Adrenal gland (tissue), 12 donors: ENCODE measurements around the gene CSNK1G1. TPM values are rescaled to one million over a fixed set of nuclear protein-coding genes. Genes with fewer than 3 reads are reported as not detected.
A peak's percentile ranks its signal among the peaks of the same experiment; 100 is the strongest.

Source experiments
- DNase-seq, 7 donors: peaks; one replicate each; pipeline ENCODE4 v3.0.0-alpha.2; 2019 to 2020
- H3K27ac ChIP-seq, 5 donors: fragments of 200-600 bp; sonication (generic) in 4 of 5; 1 replicate in 3 of 5; 2 replicates in 2 of 5; pipeline versions ENCODE4 v1.5.1 to v1.8.0; 2016 to 2020; ENCODE audit warnings: mild to moderate bottlenecking in 1 of 5
- H3K27me3 ChIP-seq: fragments of 200-600 bp; 2 replicates; pipeline ENCODE4 v1.8.0; 2021
- H3K36me3 ChIP-seq, 2 donors: fragments of 200-600 bp; replicated peaks in 1 of 2; 1 replicate in 1 of 2; 2 replicates in 1 of 2; pipeline versions ENCODE4 v1.5.1 to v1.8.0; 2018 to 2022
- H3K4me1 ChIP-seq, 2 donors: fragments of 200-600 bp; replicated peaks in 1 of 2; 1 replicate in 1 of 2; 2 replicates in 1 of 2; pipeline versions ENCODE4 v1.5.1 to v1.8.0; 2018 to 2021
- H3K4me3 ChIP-seq, 4 donors: fragments of 200-600 bp; sonication (generic) in 3 of 4; one replicate each; pipeline ENCODE4 v1.5.1; 2016 to 2018
- H3K9me3 ChIP-seq, 3 donors: fragments of 200-600 bp; sonication (generic) in 1 of 3; replicated peaks in 1 of 3; 1 replicate in 2 of 3; 2 replicates in 1 of 3; pipeline versions ENCODE4 v1.5.1 to v1.8.0; 2016 to 2021
- CTCF ChIP-seq, 6 experiments: fragments of 450-650 bp in 4 of 6; fragments of 200-600 bp in 2 of 6; sonication (generic) in 1 of 6; IDR thresholded peaks; 1 replicate in 5 of 6; 2 replicates in 1 of 6; pipeline versions ENCODE4 v1.5.1 to v1.8.0; 2016 to 2021; ENCODE audit warnings: antibody characterized with exemption in 6 of 6, mild to moderate bottlenecking in 2 of 6, moderate library complexity in 1 of 6
- POLR2A ChIP-seq, 2 donors: fragments of 450-650 bp; IDR thresholded peaks; one replicate each; pipeline ENCODE4 v1.6.1; 2017; ENCODE audit warnings: antibody characterized with exemption in 2 of 2, mild to moderate bottlenecking in 2 of 2, moderate library complexity in 1 of 2
- WGBS, 4 donors: extraction: QIAGEN DNeasy Blood & Tissue Kit in 2 of 4; methylation state at CpG; one replicate each; pipeline versions ENCODE4 v1.1.5 to v1.1.7; 2013 to 2017; 5-methylcytosine and 5-hydroxymethylcytosine counted together
- intact Hi-C, 2 donors: fragments of 100-400 bp; cut with DNase I; formaldehyde crosslinking; loops; one replicate each; pipeline versions ENCODE4 v1.14.1 to v1.15.0; 2022 to 2023
- polyA plus RNA-seq, 3 donors: library from polyadenylated mRNA; stranded (reverse); fragments of 200-250 nt in 2 of 3; fragments of 350-450 nt in 1 of 3; fragmentation: Illumina TruSeq in 1 of 3; extraction: RNeasy Lipid Tissue Mini Kit (QIAGEN cat#74804) in 1 of 3; gene quantifications; one replicate each; pipeline ENCODE4 v1.2.3, GENCODE V29; 2013 to 2014
- total RNA-seq, 9 donors: library from RNA; depleted of rRNA in 4 of 9; stranded (reverse); fragments of >200 nt in 4 of 9; fragments of 120-200 nt in 1 of 9; fragmentation: NEBNext Ultra II Directional in 1 of 9; extraction: Animal tissue kit (Norgen Biotek cat#: 25700) in 1 of 9; gene quantifications; one replicate each; pipeline versions ENCODE4 v1.1.0 to v1.2.4, GENCODE V29; 2013 to 2023
- donor health status: healthy with polysubstance abuse.
- donor health status: Bipolar disorder and iron deficiency.
- donor health status: DM: yes; HTN: yes; CAD: no.
- donor health status: DM: no; HTN: no; CAD: no.
- donor health status: DM: no; HTN: no; CAD: no.
- donor health status: DM: yes; HTN: yes; CAD: no.

Gene CSNK1G1
- total and polyA plus RNA-seq, 12 donors = 1.2 to 31.6 (median 13.6) TPM

GRCh38 chr15:64235552-64235951 lies 120.4 kb downstream of the CSNK1G1 start:
- Histone ChIP-seq H3K27ac (no peak overlapping the region), H3K4me1 (peaks cover 7 to 19% of the 10 kb centered on the region in 2 donors), H3K27me3 (no peaks in the 10 kb centered on the region), H3K9me3 (no peaks in the 10 kb centered on the region), H3K4me3 (no peak overlapping the region), H3K36me3 (no peaks in the 10 kb centered on the region)
- TF ChIP-seq POLR2A (IDR thresholded peaks at IDR 0.05) (no peak), CTCF (IDR thresholded peaks at IDR 0.05) (no peak)
- intact Hi-C loops = no loop called here
- no peak for DNase-seq
- 92 to 97% (median 94%) methylated on average over 4 of the region's 4 CpGs for WGBS, 4 donors

- no peak overlapping the region for H3K4me3 ChIP-seq
- H3K36me3 ChIP-seq = no peaks in the 10 kb centered on the region
- H3K27me3 ChIP-seq = no peaks in the 10 kb centered on the region
- WGBS, 4 donors = 92 to 95% (median 95%) methylated on average over 4 of the region's 4 CpGs
- H3K27ac ChIP-seq = no peak overlapping the region
- intact Hi-C loops = no loop called here
- no peak for DNase-seq
- H3K9me3 ChIP-seq = no peaks in the 10 kb centered on the region
- TF ChIP-seq POLR2A (IDR thresholded peaks at IDR 0.05) = no peak
- no peak for TF ChIP-seq CTCF (IDR thresholded peaks at IDR 0.05)
- H3K4me1 ChIP-seq = peaks cover 7 to 19% of the 10 kb centered on the region in 2 donors
Observed at GRCh38 chr15:64233299-64233698, 122.7 kb downstream of the CSNK1G1 start.

GRCh38 chr15:64232400-64232799 lies 123.6 kb downstream of the CSNK1G1 start:
- H3K4me3 ChIP-seq = no peak overlapping the region
- no peaks in the 10 kb centered on the region for H3K36me3 ChIP-seq
- no peaks in the 10 kb centered on the region for H3K9me3 ChIP-seq
- WGBS, 4 donors = 35 to 44% (median 39%) methylated on average over 1 of the region's 1 CpG
- no peaks in the 10 kb centered on the region for H3K27me3 ChIP-seq
- intact Hi-C loops = no loop called here
- peak overlapping the region in 2 of 5 donors; percentile 5 to 46 for H3K27ac ChIP-seq
- H3K4me1 ChIP-seq = peaks cover 7 to 14% of the 10 kb centered on the region in 2 donors
- DNase-seq = no peak
- TF ChIP-seq POLR2A (IDR thresholded peaks at IDR 0.05) (no peak), CTCF (IDR thresholded peaks at IDR 0.05) (no peak)

- Histone ChIP-seq H3K4me3 (no peak overlapping the region), H3K27ac (no peak overlapping the region), H3K36me3 (no peaks in the 10 kb centered on the region), H3K27me3 (no peaks in the 10 kb centered on the region), H3K4me1 (peaks cover 7 to 21% of the 10 kb centered on the region in 2 donors), H3K9me3 (no peaks in the 10 kb centered on the region)
- no peak for TF ChIP-seq CTCF (IDR thresholded peaks at IDR 0.05)
- no peak for TF ChIP-seq POLR2A (IDR thresholded peaks at IDR 0.05)
- WGBS, 4 donors = 76 to 98% (median 87%) methylated on average over 2 of the region's 2 CpGs
- intact Hi-C loops = no loop called here
- no peak for DNase-seq
Observed at GRCh38 chr15:64229129-64229724, 126.7 kb downstream of the CSNK1G1 start.
